ENCODE results near the gene STAC. TPM values are rescaled to one million over a fixed set of nuclear protein-coding genes. Genes with fewer than 3 reads are reported as not detected.

The STAC gene
- total RNA-seq, 1 donor from 2014 or later: 0.18 TPM

- Mint-ChIP-seq H3K27me3 (ENCODE audit: unreplicated experiment) (no peaks in the 10 kb centered on the region), H3K4me3 (ENCODE audit: unreplicated experiment) (no peak overlapping the region), H3K36me3 (ENCODE audit: low read depth, unreplicated experiment) (no peaks in the 10 kb centered on the region), H3K27ac (ENCODE audit: unreplicated experiment) (no peak overlapping the region), H3K4me1 (ENCODE audit: unreplicated experiment) (no peaks in the 10 kb centered on the region), H3K9me3 (ENCODE audit: unreplicated experiment) (no peaks in the 10 kb centered on the region)
- DNase-seq (ENCODE audit: low spot score): no peak
- TF ChIP-seq CTCF (IDR thresholded peaks at IDR 0.05; ENCODE audit: unreplicated experiment): no peak
Observed at GRCh38 chr3:36394176-36394575, 13.9 kb downstream of the STAC start.

GRCh38 chr3:36397841-36398240 is 17.5 kb downstream of the STAC start:
- Mint-ChIP-seq H3K4me1 (ENCODE audit: unreplicated experiment) (no peaks in the 10 kb centered on the region), H3K27me3 (ENCODE audit: unreplicated experiment) (no peaks in the 10 kb centered on the region), H3K9me3 (ENCODE audit: unreplicated experiment) (no peaks in the 10 kb centered on the region), H3K4me3 (ENCODE audit: unreplicated experiment) (no peak overlapping the region), H3K36me3 (ENCODE audit: low read depth, unreplicated experiment) (no peaks in the 10 kb centered on the region), H3K27ac (ENCODE audit: unreplicated experiment) (no peak overlapping the region)
- TF ChIP-seq CTCF (IDR thresholded peaks at IDR 0.05; ENCODE audit: unreplicated experiment): no peak
- DNase-seq (ENCODE audit: low spot score): no peak

GRCh38 chr3:36399933-36400332 is 19.6 kb downstream of the STAC start:
- no peak overlapping the region for H3K4me3 Mint-ChIP-seq (ENCODE audit: unreplicated experiment)
- H3K9me3 Mint-ChIP-seq (ENCODE audit: unreplicated experiment): no peaks in the 10 kb centered on the region
- no peak overlapping the region for H3K27ac Mint-ChIP-seq (ENCODE audit: unreplicated experiment)
- TF ChIP-seq CTCF (IDR thresholded peaks at IDR 0.05; ENCODE audit: unreplicated experiment): no peak
- H3K4me1 Mint-ChIP-seq (ENCODE audit: unreplicated experiment): no peaks in the 10 kb centered on the region
- DNase-seq (ENCODE audit: low spot score): no peak
- no peaks in the 10 kb centered on the region for H3K27me3 Mint-ChIP-seq (ENCODE audit: unreplicated experiment)
- no peaks in the 10 kb centered on the region for H3K36me3 Mint-ChIP-seq (ENCODE audit: low read depth, unreplicated experiment)

GRCh38 chr3:36401056-36401455 is 20.8 kb downstream of the STAC start:
- no peak for DNase-seq (ENCODE audit: low spot score)
- no peaks in the 10 kb centered on the region for H3K36me3 Mint-ChIP-seq (ENCODE audit: low read depth, unreplicated experiment)
- no peak for TF ChIP-seq CTCF (IDR thresholded peaks at IDR 0.05; ENCODE audit: unreplicated experiment)
- no peak overlapping the region for H3K4me3 Mint-ChIP-seq (ENCODE audit: unreplicated experiment)
- H3K27me3 Mint-ChIP-seq (ENCODE audit: unreplicated experiment): no peaks in the 10 kb centered on the region
- no peak overlapping the region for H3K27ac Mint-ChIP-seq (ENCODE audit: unreplicated experiment)
- H3K9me3 Mint-ChIP-seq (ENCODE audit: unreplicated experiment): no peaks in the 10 kb centered on the region
- H3K4me1 Mint-ChIP-seq (ENCODE audit: unreplicated experiment): no peaks in the 10 kb centered on the region

- no peak overlapping the region for H3K4me3 Mint-ChIP-seq (ENCODE audit: unreplicated experiment)
- TF ChIP-seq CTCF (IDR thresholded peaks at IDR 0.05; ENCODE audit: unreplicated experiment): no peak
- no peak for DNase-seq (ENCODE audit: low spot score)
- H3K27ac Mint-ChIP-seq (ENCODE audit: unreplicated experiment): no peak overlapping the region
- no peaks in the 10 kb centered on the region for H3K4me1 Mint-ChIP-seq (ENCODE audit: unreplicated experiment)
- H3K27me3 Mint-ChIP-seq (ENCODE audit: unreplicated experiment): no peaks in the 10 kb centered on the region
- H3K9me3 Mint-ChIP-seq (ENCODE audit: unreplicated experiment): no peaks in the 10 kb centered on the region
- H3K36me3 Mint-ChIP-seq (ENCODE audit: low read depth, unreplicated experiment): no peaks in the 10 kb centered on the region
Observed at GRCh38 chr3:36403661-36404060, 23.4 kb downstream of the STAC start.

Data from endothelial cell (in vitro differentiated cells).